Uterus (tissue), 2 donors: ENCODE results near the gene DUS4L.

Experiments
- CTCF ChIP-seq, 4 experiments: fragments of 200-600 bp in 2 of 4; fragments of 450-650 bp in 2 of 4; sonication (generic) in 2 of 4; IDR thresholded peaks; one replicate each; pipeline ENCODE4 v1.5.1; 2016 to 2019; ENCODE audit warnings: antibody characterized with exemption in 4 of 4, mild to moderate bottlenecking in 2 of 4, moderate library complexity in 1 of 4
- POLR2A ChIP-seq, 2 donors: fragments of 450-650 bp; IDR thresholded peaks; one replicate each; pipeline ENCODE4 v1.6.1; 2016; ENCODE audit warnings: antibody characterized with exemption in 2 of 2, mild to moderate bottlenecking in 1 of 2, moderate library complexity in 1 of 2

- TF ChIP-seq CTCF (IDR thresholded peaks at IDR 0.05) (no peak), POLR2A (IDR thresholded peaks at IDR 0.05) (no peak)
Observed at GRCh38 chr7:107599262-107599661, 35.5 kb downstream of the DUS4L start.
